Peyer's patch (tissue), 4 donors: ENCODE data around the gene OR4E1.

Experiments
- CTCF ChIP-seq, 6 experiments: fragments of 450-650 bp in 4 of 6; fragments of 200-600 bp in 2 of 6; sonication (generic) in 1 of 6; IDR thresholded peaks; one replicate each; pipeline ENCODE4 v1.5.1; 2017 to 2019; ENCODE audit warnings: antibody characterized with exemption in 6 of 6, mild to moderate bottlenecking in 3 of 6, moderate library complexity in 1 of 6
- POLR2A ChIP-seq, 2 donors: fragments of 450-650 bp; IDR thresholded peaks; one replicate each; pipeline ENCODE4 v1.5.1; 2017; ENCODE audit warnings: antibody characterized with exemption in 2 of 2, mild to moderate bottlenecking in 2 of 2, moderate library complexity in 2 of 2

GRCh38 chr14:21694425-21694824, 20.8 kb upstream of the OR4E1 start:
- TF ChIP-seq CTCF (IDR thresholded peaks at IDR 0.05) (no peak), POLR2A (IDR thresholded peaks at IDR 0.05) (no peak)
